ENCODE results near the gene ASCL5. TPM values are rescaled to one million over a fixed set of nuclear protein-coding genes. Genes with fewer than 3 reads are reported as not detected.

ASCL5 gene
- total and polyA plus RNA-seq, 9 of the 15 experiments (the other 6 are each of a cell fraction or from before 2014, with no cell fraction given) = 0.09 TPM; not detected in 8

DNA sequence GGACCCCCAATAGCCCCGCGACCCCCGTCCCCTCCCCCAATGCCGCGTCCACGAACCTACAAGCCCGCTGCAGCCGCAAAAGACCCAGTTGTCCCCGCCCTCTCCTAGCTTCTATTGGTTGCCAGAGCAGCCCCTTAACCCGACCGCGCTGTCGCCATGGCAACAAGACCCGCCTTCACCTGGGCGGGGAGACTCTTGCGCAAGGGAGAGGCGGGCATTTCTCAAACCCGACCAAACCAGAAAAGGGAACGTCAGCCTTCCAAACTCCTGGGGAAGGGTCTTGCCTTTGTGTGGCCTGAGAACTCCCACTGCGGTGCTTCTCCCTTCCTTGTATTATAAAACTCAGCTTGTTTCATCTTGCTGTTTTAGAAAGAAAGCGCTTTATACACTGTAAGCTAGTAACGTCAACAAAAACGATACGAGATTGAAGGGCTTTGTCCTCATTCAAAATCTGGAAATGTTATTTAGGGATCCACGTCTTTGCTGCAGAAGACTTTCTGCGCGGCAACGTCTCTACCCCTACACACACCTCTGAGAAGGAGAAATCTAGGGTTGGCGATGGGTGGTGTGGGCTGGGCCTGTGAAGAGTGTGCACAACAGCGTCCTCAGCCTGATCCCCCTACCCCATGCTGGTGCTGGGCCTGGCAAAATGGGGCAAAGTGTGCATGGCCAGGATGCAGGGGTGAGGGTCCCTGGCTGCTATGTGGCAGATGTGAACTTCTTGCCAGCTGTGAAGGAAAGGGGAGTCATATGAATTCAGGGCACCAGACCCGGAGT lies 27.6 kb upstream of the ASCL5 start, which contains the start of gene TMEM9 (continued):
- TF ChIP-seq RUNX1 (IDR thresholded peaks at IDR 0.05; ENCODE audit: low read depth) (no peak), MAZ (CRISPR knock-in tag; conservative IDR thresholded peaks at IDR 0.05 in 1 of 2, IDR thresholded peaks at IDR 0.05 in 1 of 2) (peak; percentile 50 to 88; a peak in 2 of 4 replicates), RBBP5 (IDR thresholded peaks at IDR 0.05; ENCODE audit: borderline replicate concordance, insufficient read depth, low read length, poor library complexity, severe bottlenecking) (no peak), MTA1 (IDR thresholded peaks at IDR 0.05; ENCODE audit: borderline replicate concordance) (no peak; the same call in 1 of the 2 replicates), ZNF830 (CRISPR knock-in tag; IDR thresholded peaks at IDR 0.05) (no peak), PHF21A (IDR thresholded peaks at IDR 0.05; ENCODE audit: borderline replicate concordance, low read depth) (no peak), NFIX (CRISPR knock-in tag; IDR thresholded peaks at IDR 0.05; ENCODE audit: low read depth) (no peak), SMARCC2 (IDR thresholded peaks at IDR 0.05; ENCODE audit: low read depth) (no peak), HNRNPK (IDR thresholded peaks at IDR 0.05; ENCODE audit: low read depth, low read length, poor library complexity, severe bottlenecking) (no peak), ZNF165 (CRISPR knock-in tag; IDR thresholded peaks at IDR 0.05; ENCODE audit: borderline replicate concordance) (no peak), PHB (CRISPR knock-in tag; IDR thresholded peaks at IDR 0.05) (no peak), XRCC3 (IDR thresholded peaks at IDR 0.05) (no peak), EWSR1 (IDR thresholded peaks at IDR 0.05; ENCODE audit: borderline replicate concordance, low read depth, partially characterized antibody) (no peak), SAP30 (IDR thresholded peaks at IDR 0.05; ENCODE audit: borderline replicate concordance, insufficient read depth, low read depth, low read length, poor library complexity, severe bottlenecking) (no peak), HDAC3 (IDR thresholded peaks at IDR 0.05; ENCODE audit: borderline replicate concordance, partially characterized antibody) (no peak), KLF16 (IDR thresholded peaks at IDR 0.05) (peak; percentile 85), SLC30A9 (CRISPR knock-in tag; IDR thresholded peaks at IDR 0.05) (no peak), NEUROD1 (IDR thresholded peaks at IDR 0.05; ENCODE audit: borderline replicate concordance, low read depth, low read length, partially characterized antibody) (peak; percentile 97), NCOA4 (IDR thresholded peaks at IDR 0.05; ENCODE audit: partially characterized antibody) (no peak), CCNT2 (IDR thresholded peaks at IDR 0.05; ENCODE audit: borderline replicate concordance, extremely low read depth, insufficient read length, low read depth, low read length) (no peak), ZNF274 (IDR thresholded peaks at IDR 0.05; ENCODE audit: borderline replicate concordance, low read depth, low read length) (no peak), RFX5 (IDR thresholded peaks at IDR 0.05; ENCODE audit: low read depth, low read length) (no peak; the same call in 1 of the 2 replicates), RBFOX2 (IDR thresholded peaks at IDR 0.05; ENCODE audit: low read depth, low read length) (peak; percentile 67), PHTF2 (CRISPR knock-in tag; IDR thresholded peaks at IDR 0.05) (no peak), HDAC8 (tag; IDR thresholded peaks at IDR 0.05) (no peak)
- TF ChIP-seq, protein P1, sequence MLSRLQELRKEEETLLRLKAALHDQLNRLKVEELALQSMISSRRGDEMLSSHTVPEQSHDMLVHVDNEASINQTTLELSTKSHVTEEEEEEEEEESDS (CRISPR knock-in tag; IDR thresholded peaks at IDR 0.05) = no peak
- TF ChIP-seq, protein P2, sequence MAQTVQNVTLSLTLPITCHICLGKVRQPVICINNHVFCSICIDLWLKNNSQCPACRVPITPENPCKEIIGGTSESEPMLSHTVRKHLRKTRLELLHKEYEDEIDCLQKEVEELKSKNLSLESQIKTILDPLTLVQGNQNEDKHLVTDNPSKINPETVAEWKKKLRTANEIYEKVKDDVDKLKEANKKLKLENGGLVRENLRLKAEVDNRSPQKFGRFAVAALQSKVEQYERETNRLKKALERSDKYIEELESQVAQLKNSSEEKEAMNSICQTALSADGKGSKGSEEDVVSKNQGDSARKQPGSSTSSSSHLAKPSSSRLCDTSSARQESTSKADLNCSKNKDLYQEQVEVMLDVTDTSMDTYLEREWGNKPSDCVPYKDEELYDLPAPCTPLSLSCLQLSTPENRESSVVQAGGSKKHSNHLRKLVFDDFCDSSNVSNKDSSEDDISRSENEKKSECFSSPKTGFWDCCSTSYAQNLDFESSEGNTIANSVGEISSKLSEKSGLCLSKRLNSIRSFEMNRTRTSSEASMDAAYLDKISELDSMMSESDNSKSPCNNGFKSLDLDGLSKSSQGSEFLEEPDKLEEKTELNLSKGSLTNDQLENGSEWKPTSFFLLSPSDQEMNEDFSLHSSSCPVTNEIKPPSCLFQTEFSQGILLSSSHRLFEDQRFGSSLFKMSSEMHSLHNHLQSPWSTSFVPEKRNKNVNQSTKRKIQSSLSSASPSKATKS (CRISPR knock-in tag; IDR thresholded peaks at IDR 0.05) = no peak

Measured in K562 (cell line).